Measurements from ENCODE around the gene SMG7. TPM values are rescaled to one million over a fixed set of nuclear protein-coding genes. Genes with fewer than 3 reads are reported as not detected.

Gene SMG7
- polyA plus RNA-seq, 2 of the 4 experiments (the other 2 are of a cell fraction): 27.2 to 51.3 TPM

DNA sequence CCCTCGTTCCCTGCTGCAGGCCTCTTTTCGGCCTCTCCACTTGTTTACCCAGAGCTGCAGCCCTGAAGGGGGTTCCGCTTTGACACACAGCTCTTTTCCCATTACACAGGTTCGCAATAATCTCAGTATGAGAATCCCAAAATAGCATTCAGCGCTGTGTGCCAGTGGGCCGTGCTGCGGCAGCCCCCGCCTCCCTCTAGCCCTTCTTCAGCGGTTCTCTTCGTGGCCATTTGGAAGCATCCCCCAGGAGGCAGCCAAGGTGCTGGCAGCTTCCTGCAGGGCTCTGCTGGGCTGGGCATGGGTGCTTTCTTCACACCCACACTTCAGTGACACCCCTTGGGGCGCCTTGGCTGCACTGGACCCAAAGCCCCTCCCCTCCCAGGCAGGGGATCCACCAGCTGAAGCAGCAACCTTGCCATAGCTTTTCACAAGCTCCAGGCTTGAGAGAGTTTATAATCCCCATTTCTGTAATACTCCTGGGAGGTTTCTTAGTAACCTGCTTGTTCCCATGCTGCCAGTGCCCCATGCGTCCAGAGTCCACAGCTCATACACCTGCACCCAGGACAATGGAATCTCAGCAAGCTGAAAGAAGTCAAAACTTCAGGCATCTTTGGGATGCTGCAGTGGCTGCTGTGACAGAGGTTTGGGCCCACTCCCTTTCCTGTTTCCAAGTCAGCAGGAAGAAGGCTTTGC is 109.9 kb downstream of the SMG7 start:
- H3K4me2 ChIP-seq: no peak overlapping the region
- FAIRE-seq (no peak), DNase-seq (ENCODE audit: low read depth in 1 of 2, low spot score in 1 of 2) (no peak), ATAC-seq (no peak)
- TF ChIP-seq CHD2 (IDR thresholded peaks at IDR 0.05; ENCODE audit: low read length, partially characterized antibody) (no peak), GATA3 (IDR thresholded peaks at IDR 0.05; ENCODE audit: borderline replicate concordance) (no peak), ESRRA (IDR thresholded peaks at IDR 0.05; ENCODE audit: borderline replicate concordance, low read length) (no peak), FOSL2 (IDR thresholded peaks at IDR 0.05) (no peak), FOSL2 (CRISPR knock-in tag; IDR thresholded peaks at IDR 0.05) (no peak), HOXB5 (CRISPR knock-in tag; IDR thresholded peaks at IDR 0.05) (no peak), NPAS2 (CRISPR knock-in tag; IDR thresholded peaks at IDR 0.05; ENCODE audit: borderline replicate concordance) (no peak), TP53 (CRISPR knock-in tag; IDR thresholded peaks at IDR 0.05) (no peak), CBX8 (IDR thresholded peaks at IDR 0.05) (no peak), HOXB13 (CRISPR knock-in tag; IDR thresholded peaks at IDR 0.05; ENCODE audit: low read depth) (no peak), EHF (CRISPR knock-in tag; IDR thresholded peaks at IDR 0.05) (no peak), FOXS1 (CRISPR knock-in tag; IDR thresholded peaks at IDR 0.05) (no peak)
- TF ChIP-seq, protein P1, sequence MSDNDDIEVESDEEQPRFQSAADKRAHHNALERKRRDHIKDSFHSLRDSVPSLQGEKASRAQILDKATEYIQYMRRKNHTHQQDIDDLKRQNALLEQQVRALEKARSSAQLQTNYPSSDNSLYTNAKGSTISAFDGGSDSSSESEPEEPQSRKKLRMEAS (IDR thresholded peaks at IDR 0.05): no peak
- TF ChIP-seq, protein P2, sequence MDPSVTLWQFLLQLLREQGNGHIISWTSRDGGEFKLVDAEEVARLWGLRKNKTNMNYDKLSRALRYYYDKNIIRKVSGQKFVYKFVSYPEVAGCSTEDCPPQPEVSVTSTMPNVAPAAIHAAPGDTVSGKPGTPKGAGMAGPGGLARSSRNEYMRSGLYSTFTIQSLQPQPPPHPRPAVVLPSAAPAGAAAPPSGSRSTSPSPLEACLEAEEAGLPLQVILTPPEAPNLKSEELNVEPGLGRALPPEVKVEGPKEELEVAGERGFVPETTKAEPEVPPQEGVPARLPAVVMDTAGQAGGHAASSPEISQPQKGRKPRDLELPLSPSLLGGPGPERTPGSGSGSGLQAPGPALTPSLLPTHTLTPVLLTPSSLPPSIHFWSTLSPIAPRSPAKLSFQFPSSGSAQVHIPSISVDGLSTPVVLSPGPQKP (IDR thresholded peaks at IDR 0.05; ENCODE audit: low read depth, low read length): no peak
- TF ChIP-seq, protein P3, sequence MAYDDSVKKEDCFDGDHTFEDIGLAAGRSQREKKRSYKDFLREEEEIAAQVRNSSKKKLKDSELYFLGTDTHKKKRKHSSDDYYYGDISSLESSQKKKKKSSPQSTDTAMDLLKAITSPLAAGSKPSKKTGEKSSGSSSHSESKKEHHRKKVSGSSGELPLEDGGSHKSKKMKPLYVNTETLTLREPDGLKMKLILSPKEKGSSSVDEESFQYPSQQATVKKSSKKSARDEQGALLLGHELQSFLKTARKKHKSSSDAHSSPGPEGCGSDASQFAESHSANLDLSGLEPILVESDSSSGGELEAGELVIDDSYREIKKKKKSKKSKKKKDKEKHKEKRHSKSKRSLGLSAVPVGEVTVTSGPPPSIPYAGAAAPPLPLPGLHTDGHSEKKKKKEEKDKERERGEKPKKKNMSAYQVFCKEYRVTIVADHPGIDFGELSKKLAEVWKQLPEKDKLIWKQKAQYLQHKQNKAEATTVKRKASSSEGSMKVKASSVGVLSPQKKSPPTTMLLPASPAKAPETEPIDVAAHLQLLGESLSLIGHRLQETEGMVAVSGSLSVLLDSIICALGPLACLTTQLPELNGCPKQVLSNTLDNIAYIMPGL (CRISPR knock-in tag; IDR thresholded peaks at IDR 0.05; ENCODE audit: borderline replicate concordance): no peak
- TF ChIP-seq, protein P4, sequence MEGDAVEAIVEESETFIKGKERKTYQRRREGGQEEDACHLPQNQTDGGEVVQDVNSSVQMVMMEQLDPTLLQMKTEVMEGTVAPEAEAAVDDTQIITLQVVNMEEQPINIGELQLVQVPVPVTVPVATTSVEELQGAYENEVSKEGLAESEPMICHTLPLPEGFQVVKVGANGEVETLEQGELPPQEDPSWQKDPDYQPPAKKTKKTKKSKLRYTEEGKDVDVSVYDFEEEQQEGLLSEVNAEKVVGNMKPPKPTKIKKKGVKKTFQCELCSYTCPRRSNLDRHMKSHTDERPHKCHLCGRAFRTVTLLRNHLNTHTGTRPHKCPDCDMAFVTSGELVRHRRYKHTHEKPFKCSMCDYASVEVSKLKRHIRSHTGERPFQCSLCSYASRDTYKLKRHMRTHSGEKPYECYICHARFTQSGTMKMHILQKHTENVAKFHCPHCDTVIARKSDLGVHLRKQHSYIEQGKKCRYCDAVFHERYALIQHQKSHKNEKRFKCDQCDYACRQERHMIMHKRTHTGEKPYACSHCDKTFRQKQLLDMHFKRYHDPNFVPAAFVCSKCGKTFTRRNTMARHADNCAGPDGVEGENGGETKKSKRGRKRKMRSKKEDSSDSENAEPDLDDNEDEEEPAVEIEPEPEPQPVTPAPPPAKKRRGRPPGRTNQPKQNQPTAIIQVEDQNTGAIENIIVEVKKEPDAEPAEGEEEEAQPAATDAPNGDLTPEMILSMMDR (IDR thresholded peaks at IDR 0.05): no peak
- TF ChIP-seq, protein P5, sequence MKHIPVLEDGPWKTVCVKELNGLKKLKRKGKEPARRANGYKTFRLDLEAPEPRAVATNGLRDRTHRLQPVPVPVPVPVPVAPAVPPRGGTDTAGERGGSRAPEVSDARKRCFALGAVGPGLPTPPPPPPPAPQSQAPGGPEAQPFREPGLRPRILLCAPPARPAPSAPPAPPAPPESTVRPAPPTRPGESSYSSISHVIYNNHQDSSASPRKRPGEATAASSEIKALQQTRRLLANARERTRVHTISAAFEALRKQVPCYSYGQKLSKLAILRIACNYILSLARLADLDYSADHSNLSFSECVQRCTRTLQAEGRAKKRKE (CRISPR knock-in tag; IDR thresholded peaks at IDR 0.05; ENCODE audit: low read depth): no peak
- H3K27ac ChIP-seq: no peak overlapping the region
- ChIA-PET POLR2A (no interaction called here), CTCF (interaction anchor here (0.7 to 1.3 kb wide), 3 partner anchors 299 to 1144 kb away, joined by 3 to 4 read pairs (median 4); no protein-coding TSS in a partner anchor)
- WGBS (ENCODE audit: missing lambda C conversion rate): 92% methylated on average over 11 of the region's 12 CpGs
- no peak overlapping the region for H3K4me3 ChIP-seq
- H3K9me3 ChIP-seq: no peaks in the 10 kb centered on the region
- H3K4me1 ChIP-seq: no peaks in the 10 kb centered on the region

DNA sequence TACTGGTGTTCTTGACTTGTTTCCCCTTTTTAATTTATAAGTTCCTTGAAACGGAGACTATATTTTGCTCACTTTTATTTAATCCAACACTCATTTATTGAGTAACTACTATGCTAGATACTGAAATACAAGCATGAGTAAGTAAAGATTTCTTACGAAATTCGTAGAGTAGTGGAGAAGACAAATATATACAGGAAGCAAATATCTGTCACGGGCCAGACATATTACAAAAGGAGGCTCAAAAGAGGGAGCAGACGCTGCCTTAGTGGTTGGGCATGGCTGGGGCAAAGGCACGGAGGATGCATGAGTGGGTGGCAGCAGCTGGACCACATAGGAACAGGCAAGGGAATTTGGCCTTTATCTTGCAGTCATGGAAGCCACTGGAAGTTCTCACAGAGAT is 111.2 kb downstream of the SMG7 start:
- ATAC-seq (no peak), FAIRE-seq (no peak), DNase-seq (ENCODE audit: low read depth in 1 of 2, low spot score in 1 of 2) (no peak)
- 69% methylated on average over 6 of the region's 6 CpGs for WGBS (ENCODE audit: missing lambda C conversion rate)
- no peak overlapping the region for H3K4me3 ChIP-seq
- no peaks in the 10 kb centered on the region for H3K9me3 ChIP-seq
- no peak overlapping the region for H3K27ac ChIP-seq
- no peaks in the 10 kb centered on the region for H3K4me1 ChIP-seq
- TF ChIP-seq EHF (CRISPR knock-in tag; IDR thresholded peaks at IDR 0.05): no peak
- TF ChIP-seq HOXB13 (CRISPR knock-in tag; IDR thresholded peaks at IDR 0.05; ENCODE audit: low read depth): no peak
- no peak for TF ChIP-seq HEYL (CRISPR knock-in tag; IDR thresholded peaks at IDR 0.05)
- TF ChIP-seq, protein P6, sequence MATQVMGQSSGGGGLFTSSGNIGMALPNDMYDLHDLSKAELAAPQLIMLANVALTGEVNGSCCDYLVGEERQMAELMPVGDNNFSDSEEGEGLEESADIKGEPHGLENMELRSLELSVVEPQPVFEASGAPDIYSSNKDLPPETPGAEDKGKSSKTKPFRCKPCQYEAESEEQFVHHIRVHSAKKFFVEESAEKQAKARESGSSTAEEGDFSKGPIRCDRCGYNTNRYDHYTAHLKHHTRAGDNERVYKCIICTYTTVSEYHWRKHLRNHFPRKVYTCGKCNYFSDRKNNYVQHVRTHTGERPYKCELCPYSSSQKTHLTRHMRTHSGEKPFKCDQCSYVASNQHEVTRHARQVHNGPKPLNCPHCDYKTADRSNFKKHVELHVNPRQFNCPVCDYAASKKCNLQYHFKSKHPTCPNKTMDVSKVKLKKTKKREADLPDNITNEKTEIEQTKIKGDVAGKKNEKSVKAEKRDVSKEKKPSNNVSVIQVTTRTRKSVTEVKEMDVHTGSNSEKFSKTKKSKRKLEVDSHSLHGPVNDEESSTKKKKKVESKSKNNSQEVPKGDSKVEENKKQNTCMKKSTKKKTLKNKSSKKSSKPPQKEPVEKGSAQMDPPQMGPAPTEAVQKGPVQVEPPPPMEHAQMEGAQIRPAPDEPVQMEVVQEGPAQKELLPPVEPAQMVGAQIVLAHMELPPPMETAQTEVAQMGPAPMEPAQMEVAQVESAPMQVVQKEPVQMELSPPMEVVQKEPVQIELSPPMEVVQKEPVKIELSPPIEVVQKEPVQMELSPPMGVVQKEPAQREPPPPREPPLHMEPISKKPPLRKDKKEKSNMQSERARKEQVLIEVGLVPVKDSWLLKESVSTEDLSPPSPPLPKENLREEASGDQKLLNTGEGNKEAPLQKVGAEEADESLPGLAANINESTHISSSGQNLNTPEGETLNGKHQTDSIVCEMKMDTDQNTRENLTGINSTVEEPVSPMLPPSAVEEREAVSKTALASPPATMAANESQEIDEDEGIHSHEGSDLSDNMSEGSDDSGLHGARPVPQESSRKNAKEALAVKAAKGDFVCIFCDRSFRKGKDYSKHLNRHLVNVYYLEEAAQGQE (IDR thresholded peaks at IDR 0.05): no peak
- no peak for TF ChIP-seq CEBPB (IDR thresholded peaks at IDR 0.05)
- TF ChIP-seq FOSB (CRISPR knock-in tag; IDR thresholded peaks at IDR 0.05): no peak
- no peak for TF ChIP-seq GATA3 (IDR thresholded peaks at IDR 0.05; ENCODE audit: borderline replicate concordance)
- TF ChIP-seq NR3C1 (IDR thresholded peaks at IDR 0.05): no peak
- TF ChIP-seq JUNB (IDR thresholded peaks at IDR 0.05): no peak
- TF ChIP-seq, protein P2 (IDR thresholded peaks at IDR 0.05; ENCODE audit: low read depth, low read length): no peak
- no peak for TF ChIP-seq RCOR1 (IDR thresholded peaks at IDR 0.05; ENCODE audit: low read depth, low read length)
- H3K4me2 ChIP-seq: no peak overlapping the region
- CTCF ChIA-PET: no interaction called here
- POLR2A ChIA-PET: no interaction called here
